ENCODE measurements around the gene CDRT4.
A peak's percentile ranks its signal among the peaks of the same experiment; 100 is the strongest.

The CDRT4 gene

GRCh38 chr17:15404106-15405057 lies 63.0 kb downstream of the CDRT4 start:
- TF ChIP-seq CTCF (IDR thresholded peaks at IDR 0.05; ENCODE audit: low read depth, low read length, missing control alignments) = no peak
- DNase-seq = no peak
- Histone ChIP-seq H3K27ac (no peak overlapping the region), H3K27me3 (replicated peaks) (no peaks in the 10 kb centered on the region), H3K4me3 (ENCODE audit: low read depth, low read length) (no peak overlapping the region), H3K36me3 (replicated peaks) (no peaks in the 10 kb centered on the region)
- in situ Hi-C loops (cut with HindIII; ENCODE audit: low pct_ligation_motif_present, low sequenced_read_pairs) = no loop called here

- no peak for TF ChIP-seq CTCF (IDR thresholded peaks at IDR 0.05; ENCODE audit: low read depth, low read length, missing control alignments)
- in situ Hi-C loops (cut with HindIII; ENCODE audit: low pct_ligation_motif_present, low sequenced_read_pairs) = no loop called here
- H3K36me3 ChIP-seq (replicated peaks) = no peaks in the 10 kb centered on the region
- H3K4me3 ChIP-seq (ENCODE audit: low read depth, low read length) = no peak overlapping the region
- no peak for DNase-seq
- no peak overlapping the region for H3K27ac ChIP-seq
- no peaks in the 10 kb centered on the region for H3K27me3 ChIP-seq (replicated peaks)
Observed at GRCh38 chr17:15403276-15403939, 64.0 kb downstream of the CDRT4 start.

GRCh38 chr17:15399443-15399842 lies 68.0 kb downstream of the CDRT4 start:
- in situ Hi-C loops (cut with HindIII; ENCODE audit: low pct_ligation_motif_present, low sequenced_read_pairs) = no loop called here
- no peak overlapping the region for H3K27ac ChIP-seq
- H3K36me3 ChIP-seq (replicated peaks) = no peaks in the 10 kb centered on the region
- TF ChIP-seq CTCF (IDR thresholded peaks at IDR 0.05; ENCODE audit: low read depth, low read length, missing control alignments) = no peak
- H3K4me3 ChIP-seq (ENCODE audit: low read depth, low read length) = no peak overlapping the region
- DNase-seq = no peak
- no peaks in the 10 kb centered on the region for H3K27me3 ChIP-seq (replicated peaks)

GRCh38 chr17:15398736-15399331 lies 68.6 kb downstream of the CDRT4 start:
- no peak overlapping the region for H3K4me3 ChIP-seq (ENCODE audit: low read depth, low read length)
- no peaks in the 10 kb centered on the region for H3K36me3 ChIP-seq (replicated peaks)
- in situ Hi-C loops (cut with HindIII; ENCODE audit: low pct_ligation_motif_present, low sequenced_read_pairs) = no loop called here
- H3K27me3 ChIP-seq (replicated peaks) = no peaks in the 10 kb centered on the region
- DNase-seq = peak; percentile 61
- no peak overlapping the region for H3K27ac ChIP-seq
- no peak for TF ChIP-seq CTCF (IDR thresholded peaks at IDR 0.05; ENCODE audit: low read depth, low read length, missing control alignments)

GRCh38 chr17:15398291-15398690 lies 69.1 kb downstream of the CDRT4 start:
- in situ Hi-C loops (cut with HindIII; ENCODE audit: low pct_ligation_motif_present, low sequenced_read_pairs) = no loop called here
- Histone ChIP-seq H3K36me3 (replicated peaks) (no peaks in the 10 kb centered on the region), H3K27ac (no peak overlapping the region), H3K4me3 (ENCODE audit: low read depth, low read length) (no peak overlapping the region), H3K27me3 (replicated peaks) (no peaks in the 10 kb centered on the region)
- no peak for TF ChIP-seq CTCF (IDR thresholded peaks at IDR 0.05; ENCODE audit: low read depth, low read length, missing control alignments)
- DNase-seq = no peak

Measured in brain microvascular endothelial cell (primary cell).